Fibroblast of skin of right biceps (primary cell): Measurements from ENCODE around the gene PLXNA2.

ENCODE experiments used
- DNase-seq: peaks from one replicate; pipeline ENCODE4 v3.0.0-alpha.2; 2013

PLXNA2 gene

DNA sequence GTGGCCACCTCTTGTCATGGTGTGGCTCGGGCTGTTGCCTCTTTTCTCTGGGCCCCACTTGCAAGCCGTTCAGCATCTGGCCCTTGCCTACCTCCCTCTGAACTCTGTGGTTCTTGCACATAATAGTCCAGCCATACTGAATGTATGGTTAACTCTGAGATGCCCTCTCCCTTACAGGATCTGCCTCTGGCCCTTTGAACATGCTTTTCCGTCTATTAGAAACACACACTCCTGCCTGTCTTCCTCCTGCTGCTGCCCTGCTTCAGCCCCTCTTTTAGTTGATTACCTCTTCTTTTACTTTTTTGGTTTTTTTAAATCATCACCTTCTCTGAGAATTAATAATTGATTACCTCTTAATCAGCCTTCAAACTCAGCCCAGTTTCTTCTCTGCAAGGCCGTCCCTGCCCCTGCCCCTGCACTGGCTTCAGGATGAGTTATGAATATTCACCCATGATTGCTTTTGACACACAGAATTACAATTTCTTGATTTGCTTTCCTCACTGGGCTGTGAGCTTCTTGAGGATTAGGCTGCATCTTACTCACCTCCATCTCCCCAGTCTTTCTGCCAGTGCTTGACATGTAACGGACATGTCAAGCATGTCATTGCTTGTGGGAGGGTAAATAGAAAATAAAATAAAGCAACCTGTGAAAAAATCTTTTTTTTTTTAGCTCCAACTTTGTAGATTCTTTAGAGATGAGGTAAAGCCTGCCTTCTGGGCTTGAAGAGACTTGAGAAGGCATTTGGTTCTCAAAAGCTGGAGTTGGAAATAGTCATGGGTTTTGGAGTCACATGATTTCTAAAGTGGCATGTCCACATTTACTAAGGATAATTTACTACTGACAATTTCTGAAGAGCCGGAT lies 158.3 kb downstream of the PLXNA2 start:
- DNase-seq, result peak; percentile 27

DNA sequence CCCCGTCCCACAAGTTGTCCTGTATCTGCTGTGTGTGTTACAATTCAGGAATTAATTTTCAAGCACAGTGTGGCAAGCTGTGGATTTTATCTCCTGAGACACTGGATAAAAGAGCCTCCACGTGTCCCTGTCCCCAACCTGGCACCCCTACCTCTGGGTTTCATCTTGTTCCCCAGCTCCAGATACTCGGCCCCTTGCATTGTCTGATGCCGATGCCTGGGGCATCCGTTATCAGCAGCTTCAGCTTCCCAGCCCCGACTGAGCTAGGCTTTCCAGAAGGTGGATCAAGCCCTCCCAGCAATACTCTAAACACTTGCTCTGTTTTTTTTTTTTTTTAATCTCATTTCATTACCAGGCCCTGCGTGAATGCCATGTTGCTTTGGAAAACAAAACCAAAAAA lies 159.4 kb downstream of the PLXNA2 start:
- no peak for DNase-seq

GRCh38 chr1:208084220-208084619 lies 160.0 kb downstream of the PLXNA2 start:
- DNase-seq, result no peak

- DNase-seq, result no peak
These were observed 160.5 kb downstream of the PLXNA2 start for GRCh38 chr1:208083715-208084085.

DNA sequence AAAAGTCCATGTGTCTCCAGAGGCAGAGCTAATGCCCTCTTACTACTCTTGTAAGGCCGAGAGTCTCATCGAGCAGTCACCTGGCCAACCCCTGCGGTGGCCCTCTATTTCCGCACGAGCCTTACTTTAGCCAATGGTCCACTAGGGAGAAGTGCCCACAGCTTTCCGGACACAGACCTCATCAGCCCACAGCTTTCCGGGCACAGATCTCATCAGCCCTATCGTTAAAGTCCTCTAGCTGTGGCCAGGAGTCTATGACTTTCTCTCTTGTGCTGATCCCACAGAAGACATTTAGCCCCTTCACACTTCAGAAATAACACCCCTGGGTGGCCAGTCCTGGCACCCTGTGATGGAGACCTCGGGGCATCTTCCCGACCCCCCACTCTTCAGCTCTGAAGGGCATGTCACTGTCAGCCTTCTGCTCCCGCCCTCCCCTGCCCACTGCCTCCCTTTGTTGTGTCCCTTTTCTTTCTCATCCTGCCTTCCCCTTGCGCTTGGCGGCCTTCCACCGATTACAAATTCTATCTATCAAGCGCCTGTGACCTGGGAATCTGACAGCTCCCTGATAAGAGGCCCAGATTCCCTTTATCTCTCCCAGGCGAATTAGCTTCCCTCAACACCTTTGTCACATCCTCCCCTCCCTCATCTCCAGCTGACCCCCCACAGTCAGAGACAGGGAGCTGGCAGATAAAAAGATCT lies 161.0 kb downstream of the PLXNA2 start:
- no peak for DNase-seq

DNA sequence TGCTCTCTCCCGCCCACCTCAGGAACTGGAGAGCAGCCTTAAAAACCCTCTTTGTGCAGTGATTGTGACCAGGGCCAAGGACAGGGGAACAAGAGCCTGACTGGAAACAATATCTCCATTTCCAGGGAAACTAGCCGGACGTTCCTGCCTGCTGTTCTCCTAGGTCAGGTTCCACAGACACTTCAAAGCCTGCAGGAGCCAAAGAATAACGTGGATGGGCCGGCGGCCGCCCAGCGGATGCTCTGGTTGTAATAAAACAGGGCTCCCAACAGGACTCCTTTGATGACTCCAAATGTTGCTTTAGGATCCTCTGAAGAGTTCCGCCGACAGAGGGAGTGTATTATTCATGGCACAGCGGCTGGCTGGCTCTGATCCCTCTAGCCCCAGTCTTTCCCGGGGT lies 162.2 kb downstream of the PLXNA2 start:
- peak; percentile 50 for DNase-seq

DNA sequence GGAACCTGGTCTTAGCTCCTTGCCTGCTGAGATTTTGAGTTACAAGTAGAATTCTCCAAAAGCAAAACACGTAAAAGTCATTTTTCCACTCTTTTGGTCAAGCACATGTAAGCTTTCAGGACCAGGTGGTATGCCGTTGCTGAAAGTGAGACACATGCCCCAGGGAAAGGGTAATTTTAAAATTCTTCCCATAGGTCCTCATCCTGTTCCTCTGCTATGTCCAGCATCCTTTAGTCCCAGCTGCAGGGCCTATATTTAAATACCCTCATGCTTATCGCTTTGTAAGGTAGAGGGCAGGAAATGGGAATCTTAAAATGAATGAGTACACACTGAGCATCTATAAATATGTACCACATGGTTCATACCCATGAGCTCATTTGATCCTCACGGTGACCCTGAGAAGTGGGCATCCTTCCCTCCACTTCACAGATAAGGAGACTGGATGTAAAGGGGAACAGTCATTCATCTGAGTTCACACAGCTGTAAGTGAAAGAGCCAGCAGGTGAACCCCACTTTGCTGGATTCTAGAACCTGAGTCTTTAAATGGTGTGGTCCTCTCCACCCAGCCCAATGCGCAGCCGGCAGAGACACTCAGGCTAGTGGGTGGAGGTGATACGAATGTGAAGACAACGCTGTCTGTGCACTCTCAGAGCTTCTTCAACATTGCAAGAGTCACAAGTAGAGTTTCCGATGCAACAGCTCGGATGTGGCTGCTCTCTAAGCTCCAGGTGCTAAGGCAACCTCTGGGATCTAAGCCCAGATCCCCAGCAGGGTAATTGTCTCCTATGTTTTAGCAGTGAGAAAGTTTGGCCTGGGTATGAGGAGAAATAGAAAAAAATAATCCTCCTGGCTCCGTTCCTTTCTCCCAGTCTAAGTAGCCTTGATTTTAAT lies 163.5 kb downstream of the PLXNA2 start:
- no peak for DNase-seq

GRCh38 chr1:208079161-208079560 lies 165.0 kb downstream of the PLXNA2 start:
- no peak for DNase-seq

- no peak for DNase-seq
These were observed 165.4 kb downstream of the PLXNA2 start for GRCh38 chr1:208078752-208079151.

GRCh38 chr1:208077232-208078075 lies 166.7 kb downstream of the PLXNA2 start:
- no peak for DNase-seq

DNA sequence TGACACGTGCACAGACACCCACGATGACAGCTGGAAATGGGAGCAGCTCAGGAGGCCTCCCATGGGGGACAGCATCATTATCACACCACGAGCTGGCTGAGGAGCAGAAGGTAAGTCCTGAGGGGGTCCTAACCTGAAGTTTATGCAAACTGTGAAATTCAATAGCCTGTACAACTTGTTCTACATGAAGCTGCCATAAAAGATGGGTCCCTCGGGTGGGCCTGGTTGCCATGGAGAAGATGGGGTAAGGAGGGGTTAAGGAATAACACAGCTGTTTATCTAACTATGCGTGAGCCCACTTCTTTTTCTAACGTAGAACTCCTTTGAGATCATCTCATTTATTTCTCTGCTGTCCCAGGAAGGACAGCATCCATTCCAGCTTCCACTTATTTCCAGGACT lies 169.8 kb downstream of the PLXNA2 start:
- no peak for DNase-seq

DNA sequence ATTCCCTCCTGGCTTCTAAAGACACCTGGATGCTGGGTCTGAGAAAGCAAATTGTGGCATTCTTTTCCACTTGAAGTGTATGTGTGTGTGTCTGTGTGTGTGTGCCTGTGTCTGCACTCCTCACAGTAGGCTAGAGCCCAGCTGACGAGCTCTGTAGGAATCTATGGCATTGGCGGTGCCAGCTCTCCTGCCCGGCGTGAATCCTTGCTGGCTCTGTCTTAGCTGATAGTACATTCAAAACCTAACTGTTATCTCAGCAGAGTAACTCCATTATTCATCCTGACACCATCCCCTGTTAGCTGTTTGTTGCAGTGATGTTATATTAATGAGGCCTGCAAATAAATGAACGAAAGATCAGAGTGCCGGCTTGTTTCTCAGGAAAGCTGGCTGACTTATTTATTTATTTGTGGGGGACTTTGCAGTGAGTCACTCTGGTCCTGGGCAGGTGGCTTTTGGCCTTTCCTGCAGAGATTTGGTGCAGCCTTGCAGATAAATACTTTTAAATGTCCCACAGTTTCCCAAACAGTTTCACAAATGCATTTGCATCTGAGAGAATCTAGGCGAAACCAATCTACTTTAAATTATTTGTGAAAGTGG lies 172.7 kb downstream of the PLXNA2 start:
- DNase-seq, result no peak

DNA sequence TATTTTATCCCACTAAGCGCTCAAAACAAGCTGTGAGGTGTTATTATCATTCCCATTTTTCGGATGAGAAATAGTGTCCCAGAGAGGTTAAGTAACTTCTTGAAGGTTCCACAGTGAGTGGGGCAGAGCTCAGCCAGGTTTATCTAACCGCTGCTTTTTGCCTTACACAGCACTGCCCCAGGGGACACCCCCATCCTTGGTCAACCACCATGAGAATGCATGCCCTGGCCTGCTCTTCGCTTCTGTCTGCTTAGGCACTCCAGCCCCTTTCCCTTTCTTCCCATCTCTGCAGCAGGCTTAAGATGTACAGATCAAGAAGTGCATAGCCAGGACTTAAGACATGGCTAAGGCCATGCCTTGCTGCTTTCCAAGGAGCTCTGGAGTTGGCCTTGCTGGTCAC lies 174.3 kb downstream of the PLXNA2 start:
- no peak for DNase-seq

GRCh38 chr1:208069317-208069716 lies 174.9 kb downstream of the PLXNA2 start:
- no peak for DNase-seq

DNA sequence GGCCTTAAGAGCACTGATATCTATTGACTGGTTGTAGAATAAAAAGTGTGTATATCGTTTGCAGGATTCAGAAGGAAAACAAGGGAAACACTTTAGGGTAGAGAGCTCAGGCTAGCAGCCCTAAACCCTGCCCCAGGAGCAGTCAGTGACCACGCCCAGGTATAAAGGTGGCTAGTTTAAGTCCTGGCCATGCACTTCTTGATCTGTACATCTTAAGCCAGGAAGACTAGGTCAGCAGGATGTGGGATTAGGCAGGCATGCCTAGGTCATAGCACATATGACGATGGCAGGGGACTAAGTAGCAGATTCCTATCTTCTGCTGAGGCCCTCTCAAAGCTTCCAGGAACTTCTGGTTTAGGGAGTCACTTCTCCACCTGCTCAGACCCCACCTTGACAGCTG lies 175.3 kb downstream of the PLXNA2 start:
- DNase-seq, result no peak

DNA sequence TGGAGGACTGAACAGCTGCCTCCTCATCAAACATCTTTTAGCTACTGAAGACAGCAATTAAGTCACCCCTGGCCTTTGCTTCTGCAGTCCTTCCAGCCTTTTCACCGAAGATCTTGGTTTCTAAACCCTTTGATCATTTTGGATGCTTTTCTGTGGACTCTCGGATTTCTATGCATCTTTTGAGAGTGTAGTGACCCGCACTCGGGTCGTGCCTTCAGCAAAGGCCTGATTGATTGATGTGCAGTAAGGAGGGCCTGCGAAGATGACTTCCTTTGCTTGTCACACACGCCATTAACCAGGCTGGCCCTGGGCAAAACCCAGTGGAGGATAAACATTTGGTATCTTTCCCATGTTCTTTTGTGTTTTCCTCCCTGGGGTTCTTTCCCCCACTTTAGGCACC lies 175.8 kb downstream of the PLXNA2 start:
- no peak for DNase-seq

DNA sequence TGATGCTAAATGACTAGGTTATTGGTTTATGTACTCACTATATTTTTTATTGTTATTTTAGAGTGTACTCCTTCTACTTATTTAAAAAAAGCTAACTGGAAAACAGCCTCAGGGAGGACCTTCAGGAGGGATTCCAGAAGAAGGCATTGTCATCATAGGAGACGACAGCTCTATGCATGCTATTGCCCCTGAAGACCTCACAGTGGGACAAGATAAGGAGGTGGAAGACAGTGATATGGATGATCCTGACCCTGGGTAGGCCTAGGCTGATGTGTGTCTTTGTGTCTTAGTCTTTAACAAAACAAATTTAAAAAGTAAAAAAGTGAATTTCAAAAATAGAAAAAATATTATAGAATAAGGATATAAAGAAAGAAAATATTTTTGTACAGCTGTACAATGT lies 177.6 kb downstream of the PLXNA2 start:
- DNase-seq, result no peak

DNA sequence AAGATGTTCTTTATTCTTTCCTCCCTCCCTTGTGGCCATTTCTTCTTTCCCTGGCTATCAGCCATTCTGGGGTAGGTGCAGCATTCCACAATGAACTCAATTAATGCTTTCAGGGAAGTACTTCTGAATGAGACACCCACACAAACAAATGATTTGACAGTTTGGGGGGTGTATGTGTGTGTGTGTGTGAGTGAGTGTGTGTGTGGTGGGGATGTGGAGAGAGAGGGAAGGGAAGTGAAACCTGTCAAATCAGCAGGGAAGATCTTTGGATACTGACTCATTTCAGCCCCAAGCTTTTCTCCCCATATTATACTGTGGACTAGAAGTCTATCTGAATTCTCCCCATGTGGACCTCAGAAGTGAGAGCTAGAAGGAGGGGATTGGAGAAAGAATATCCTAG lies 178.3 kb downstream of the PLXNA2 start:
- peak; percentile 41 for DNase-seq

DNA sequence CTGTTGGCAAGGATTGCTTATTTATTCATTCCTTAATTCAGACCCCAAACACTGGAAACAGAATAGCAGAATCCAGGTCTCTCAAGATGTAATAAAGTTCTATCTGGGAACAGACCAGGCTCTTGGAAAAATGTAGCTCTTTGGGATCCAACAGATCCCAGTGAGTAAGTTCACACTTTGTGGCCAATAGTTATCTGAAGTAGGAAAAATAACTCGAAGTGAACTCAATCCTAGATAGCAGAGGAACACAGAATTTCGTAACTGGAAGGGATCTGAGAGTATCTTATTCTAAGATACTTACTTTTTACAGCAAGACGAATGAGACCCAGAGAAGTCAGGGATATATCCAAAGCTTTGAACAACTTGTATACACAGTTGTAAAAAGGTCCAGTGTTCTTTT lies 182.6 kb downstream of the PLXNA2 start:
- no peak for DNase-seq

DNA sequence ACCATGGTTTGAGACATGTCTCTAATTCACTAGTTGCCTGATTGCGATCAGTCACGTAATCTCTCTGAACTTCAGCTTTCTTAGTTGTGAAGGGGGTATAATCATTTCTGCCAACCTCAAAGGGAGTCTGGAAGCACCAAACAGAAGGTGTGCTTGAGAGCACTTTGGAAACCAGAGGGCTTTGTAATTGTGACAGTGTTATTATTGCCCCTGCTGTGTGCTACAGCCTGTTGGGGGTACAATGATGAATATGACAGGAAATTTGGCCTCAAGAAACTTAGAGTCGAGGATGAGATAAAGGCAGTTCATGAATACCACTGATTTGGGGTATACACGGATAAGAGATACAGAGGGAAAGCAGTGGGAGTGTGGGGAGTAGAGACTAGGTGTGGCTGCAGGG lies 183.1 kb downstream of the PLXNA2 start:
- DNase-seq, result no peak

GRCh38 chr1:208060215-208060869 lies 183.8 kb downstream of the PLXNA2 start:
- DNase-seq, result no peak
